ENCODE measurements around the gene NELFE.

DNA sequence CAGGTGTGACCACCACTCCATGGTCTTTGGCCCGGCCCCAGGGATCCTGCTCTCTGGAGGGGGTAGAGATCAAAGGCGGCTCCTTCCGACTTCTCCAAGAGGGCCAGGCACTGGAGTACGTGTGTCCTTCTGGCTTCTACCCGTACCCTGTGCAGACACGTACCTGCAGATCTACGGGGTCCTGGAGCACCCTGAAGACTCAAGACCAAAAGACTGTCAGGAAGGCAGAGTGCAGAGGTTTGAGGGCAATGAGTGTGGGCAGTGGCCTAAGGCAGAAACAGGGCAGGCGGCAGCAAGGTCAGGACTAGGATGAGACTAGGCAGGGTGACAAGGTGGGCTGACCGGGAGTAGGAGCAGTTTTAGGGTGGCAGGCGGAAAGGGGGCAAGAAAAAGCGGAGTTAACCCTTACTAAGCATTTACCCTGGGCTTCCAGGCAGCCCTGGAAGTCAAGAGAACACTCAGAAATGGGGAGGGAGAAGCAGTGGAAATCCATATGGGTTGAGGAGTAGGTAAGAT, 12.3 kb downstream of the NELFE start:
- TF ChIP-seq, protein P1, sequence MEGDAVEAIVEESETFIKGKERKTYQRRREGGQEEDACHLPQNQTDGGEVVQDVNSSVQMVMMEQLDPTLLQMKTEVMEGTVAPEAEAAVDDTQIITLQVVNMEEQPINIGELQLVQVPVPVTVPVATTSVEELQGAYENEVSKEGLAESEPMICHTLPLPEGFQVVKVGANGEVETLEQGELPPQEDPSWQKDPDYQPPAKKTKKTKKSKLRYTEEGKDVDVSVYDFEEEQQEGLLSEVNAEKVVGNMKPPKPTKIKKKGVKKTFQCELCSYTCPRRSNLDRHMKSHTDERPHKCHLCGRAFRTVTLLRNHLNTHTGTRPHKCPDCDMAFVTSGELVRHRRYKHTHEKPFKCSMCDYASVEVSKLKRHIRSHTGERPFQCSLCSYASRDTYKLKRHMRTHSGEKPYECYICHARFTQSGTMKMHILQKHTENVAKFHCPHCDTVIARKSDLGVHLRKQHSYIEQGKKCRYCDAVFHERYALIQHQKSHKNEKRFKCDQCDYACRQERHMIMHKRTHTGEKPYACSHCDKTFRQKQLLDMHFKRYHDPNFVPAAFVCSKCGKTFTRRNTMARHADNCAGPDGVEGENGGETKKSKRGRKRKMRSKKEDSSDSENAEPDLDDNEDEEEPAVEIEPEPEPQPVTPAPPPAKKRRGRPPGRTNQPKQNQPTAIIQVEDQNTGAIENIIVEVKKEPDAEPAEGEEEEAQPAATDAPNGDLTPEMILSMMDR (IDR thresholded peaks at IDR 0.05; ENCODE audit: insufficient read depth, low read depth, low read length) = no peak
- no peak for TF ChIP-seq EZH2 (IDR thresholded peaks at IDR 0.05; ENCODE audit: insufficient read depth, low read length)

Measured in astrocyte (in vitro differentiated cells and primary cell).